ENCODE results near the gene ALCAM.
"Not testable (repeated sequence)": the region's sequence is repeated elsewhere in the genome, so short reads cannot be mapped to it uniquely, and the experiment has no call there.

Gene ALCAM

GRCh38 chr3:105594219-105594618, 227.5 kb downstream of the ALCAM start:
- H3K27ac ChIP-seq (ENCODE audit: low read depth, low read length) = no peak overlapping the region
- no peak overlapping the region for H3K4me3 ChIP-seq (ENCODE audit: low read depth, low read length)
- H3K9me3 ChIP-seq (ENCODE audit: control insufficient read depth, insufficient read depth, low read length) = no peaks in the 10 kb centered on the region
- no peak overlapping the region for H3K9ac ChIP-seq (ENCODE audit: low read depth, low read length)
- no peaks in the 10 kb centered on the region for H3K27me3 ChIP-seq (ENCODE audit: control insufficient read depth, insufficient read depth, low read length)
- H3K4me1 ChIP-seq (ENCODE audit: control insufficient read depth, insufficient read depth, low read length) = no peaks in the 10 kb centered on the region
- H3K36me3 ChIP-seq (ENCODE audit: control insufficient read depth, insufficient read depth, low read length) = no peaks in the 10 kb centered on the region

DNA sequence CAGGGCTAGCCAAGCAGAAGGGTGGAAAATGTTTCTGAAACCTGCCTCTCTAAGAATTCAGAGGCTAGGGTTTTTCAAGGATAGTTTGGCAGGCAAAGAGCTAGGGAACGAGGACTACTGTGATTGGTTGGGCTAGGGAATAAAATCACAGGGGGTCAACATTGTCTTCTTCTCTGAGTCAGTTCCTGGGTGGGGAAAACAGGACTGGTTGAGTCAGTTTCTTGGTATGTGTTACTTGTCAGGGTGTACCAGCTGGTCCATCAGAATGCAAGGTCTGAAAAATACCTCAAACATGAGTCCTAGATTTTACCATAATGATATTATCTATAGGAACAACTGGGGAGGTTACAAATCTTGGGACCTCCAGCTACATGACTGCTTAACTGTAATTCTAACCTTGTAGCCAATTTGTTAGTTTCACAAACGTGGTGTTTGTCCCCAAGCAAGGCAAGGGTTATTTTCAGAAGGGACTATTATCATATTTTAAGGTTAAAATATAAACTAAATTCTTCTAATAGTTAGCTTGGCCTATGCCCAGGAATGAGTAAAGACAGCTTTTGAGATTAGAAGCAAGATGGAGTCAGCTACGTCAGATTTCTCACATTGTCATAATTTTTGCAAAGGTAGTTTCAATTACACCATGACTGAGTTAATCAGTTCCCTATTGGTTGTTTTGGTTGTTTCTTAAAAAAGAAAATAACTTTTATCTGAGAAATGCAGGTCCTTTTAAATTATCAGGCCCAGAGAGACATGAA, 231.5 kb downstream of the ALCAM start:
- H3K4me3 ChIP-seq (ENCODE audit: low read depth, low read length) = no peak overlapping the region

GRCh38 chr3:105599350-105599749, 232.6 kb downstream of the ALCAM start:
- Histone ChIP-seq H3K4me3 (ENCODE audit: low read depth, low read length) (no peak overlapping the region), H3K4me1 (ENCODE audit: control insufficient read depth, insufficient read depth, low read length) (no peaks in the 10 kb centered on the region), H3K9ac (ENCODE audit: low read depth, low read length) (no peak overlapping the region), H3K9me3 (ENCODE audit: control insufficient read depth, insufficient read depth, low read length) (no peaks in the 10 kb centered on the region), H3K27ac (ENCODE audit: low read depth, low read length) (no peak overlapping the region), H3K36me3 (ENCODE audit: control insufficient read depth, insufficient read depth, low read length) (no peaks in the 10 kb centered on the region), H3K27me3 (ENCODE audit: control insufficient read depth, insufficient read depth, low read length) (no peaks in the 10 kb centered on the region)

More for the DNA sequence above, 231.5 kb downstream of the ALCAM start:
- H3K36me3 ChIP-seq (ENCODE audit: control insufficient read depth, insufficient read depth, low read length) = no peaks in the 10 kb centered on the region
- H3K9me3 ChIP-seq (ENCODE audit: control insufficient read depth, insufficient read depth, low read length) = no peaks in the 10 kb centered on the region
- no peak overlapping the region for H3K27ac ChIP-seq (ENCODE audit: low read depth, low read length)
- H3K4me1 ChIP-seq (ENCODE audit: control insufficient read depth, insufficient read depth, low read length) = no peaks in the 10 kb centered on the region
- H3K9ac ChIP-seq (ENCODE audit: low read depth, low read length) = no peak overlapping the region
- H3K27me3 ChIP-seq (ENCODE audit: control insufficient read depth, insufficient read depth, low read length) = no peaks in the 10 kb centered on the region

DNA sequence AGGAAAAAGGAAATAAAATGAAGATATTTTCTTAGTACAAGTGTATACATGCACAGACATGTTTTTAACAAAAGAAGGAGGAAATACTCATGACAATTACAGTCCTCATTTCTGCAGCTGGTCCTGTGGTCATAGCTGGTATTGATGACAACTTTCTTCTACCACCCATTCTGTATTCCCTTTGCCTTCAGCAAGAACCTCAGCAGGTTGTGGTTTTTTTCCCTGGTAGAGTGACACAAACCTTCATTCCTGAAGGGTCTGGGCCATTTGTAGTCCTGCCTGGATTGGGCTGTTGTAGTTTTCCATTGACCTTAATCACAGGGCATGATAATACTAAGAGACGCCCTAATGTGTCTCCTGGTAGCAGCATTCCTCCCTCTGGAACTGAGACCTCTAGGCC, 235.0 kb downstream of the ALCAM start:
- not testable (repeated sequence) for H3K9ac ChIP-seq (ENCODE audit: low read depth, low read length); H3K36me3 ChIP-seq (ENCODE audit: control insufficient read depth, insufficient read depth, low read length); H3K9me3 ChIP-seq (ENCODE audit: control insufficient read depth, insufficient read depth, low read length); H3K4me3 ChIP-seq (ENCODE audit: low read depth, low read length); H3K27ac ChIP-seq (ENCODE audit: low read depth, low read length); H3K27me3 ChIP-seq (ENCODE audit: control insufficient read depth, insufficient read depth, low read length); H3K4me1 ChIP-seq (ENCODE audit: control insufficient read depth, insufficient read depth, low read length)

- H3K36me3 ChIP-seq (ENCODE audit: control insufficient read depth, insufficient read depth, low read length); H3K27ac ChIP-seq (ENCODE audit: low read depth, low read length); H3K27me3 ChIP-seq (ENCODE audit: control insufficient read depth, insufficient read depth, low read length); H3K9me3 ChIP-seq (ENCODE audit: control insufficient read depth, insufficient read depth, low read length); H3K9ac ChIP-seq (ENCODE audit: low read depth, low read length); H3K4me3 ChIP-seq (ENCODE audit: low read depth, low read length); H3K4me1 ChIP-seq (ENCODE audit: control insufficient read depth, insufficient read depth, low read length): not testable (repeated sequence)
These were observed 235.6 kb downstream of the ALCAM start for GRCh38 chr3:105602286-105602685.

DNA sequence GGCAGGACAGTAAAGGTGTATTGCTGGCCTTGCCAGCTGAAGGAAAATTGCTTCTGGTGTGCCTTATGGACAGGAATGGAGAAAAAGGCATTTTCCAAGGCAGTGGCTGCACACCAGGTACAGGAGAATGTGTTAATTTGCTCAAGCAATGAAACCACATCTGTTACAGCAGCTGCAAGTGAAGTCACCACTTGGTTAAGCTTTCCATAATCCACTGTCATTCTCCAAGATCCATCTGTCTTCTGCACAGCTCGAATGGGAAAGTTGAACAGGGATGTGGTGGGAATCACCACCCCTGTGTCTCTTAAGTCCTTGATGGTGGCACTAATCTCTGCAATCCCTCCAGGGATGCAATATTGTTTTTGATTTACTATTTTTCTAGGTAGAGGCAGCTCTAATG, 236.8 kb downstream of the ALCAM start:
- not testable (repeated sequence) for H3K9me3 ChIP-seq (ENCODE audit: control insufficient read depth, insufficient read depth, low read length); H3K9ac ChIP-seq (ENCODE audit: low read depth, low read length); H3K4me3 ChIP-seq (ENCODE audit: low read depth, low read length); H3K36me3 ChIP-seq (ENCODE audit: control insufficient read depth, insufficient read depth, low read length); H3K4me1 ChIP-seq (ENCODE audit: control insufficient read depth, insufficient read depth, low read length); H3K27ac ChIP-seq (ENCODE audit: low read depth, low read length); H3K27me3 ChIP-seq (ENCODE audit: control insufficient read depth, insufficient read depth, low read length)

DNA sequence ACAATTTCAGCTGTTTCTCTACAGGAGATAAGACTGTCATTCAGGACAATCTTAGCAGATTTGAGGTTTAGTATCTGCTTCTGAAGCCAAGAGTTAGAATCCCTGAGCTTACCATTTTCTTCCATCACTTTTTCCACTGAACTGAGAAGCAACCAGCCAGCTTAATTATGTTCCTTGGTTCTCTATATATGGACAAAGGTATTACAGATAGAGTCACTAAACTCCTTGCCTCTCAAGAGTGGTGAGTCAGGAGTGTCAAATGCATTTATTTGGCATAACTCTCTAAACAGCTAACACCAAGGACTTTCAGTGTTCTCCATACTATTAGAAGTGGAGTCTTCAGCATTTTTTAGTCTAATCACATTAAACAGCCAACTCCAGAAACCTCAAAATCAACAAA, 239.3 kb downstream of the ALCAM start:
- no peak overlapping the region for H3K27ac ChIP-seq (ENCODE audit: low read depth, low read length)
- no peaks in the 10 kb centered on the region for H3K4me1 ChIP-seq (ENCODE audit: control insufficient read depth, insufficient read depth, low read length)
- H3K36me3 ChIP-seq (ENCODE audit: control insufficient read depth, insufficient read depth, low read length) = no peaks in the 10 kb centered on the region
- H3K9me3 ChIP-seq (ENCODE audit: control insufficient read depth, insufficient read depth, low read length) = no peaks in the 10 kb centered on the region
- H3K9ac ChIP-seq (ENCODE audit: low read depth, low read length) = no peak overlapping the region
- no peaks in the 10 kb centered on the region for H3K27me3 ChIP-seq (ENCODE audit: control insufficient read depth, insufficient read depth, low read length)
- H3K4me3 ChIP-seq (ENCODE audit: low read depth, low read length) = no peak overlapping the region

DNA sequence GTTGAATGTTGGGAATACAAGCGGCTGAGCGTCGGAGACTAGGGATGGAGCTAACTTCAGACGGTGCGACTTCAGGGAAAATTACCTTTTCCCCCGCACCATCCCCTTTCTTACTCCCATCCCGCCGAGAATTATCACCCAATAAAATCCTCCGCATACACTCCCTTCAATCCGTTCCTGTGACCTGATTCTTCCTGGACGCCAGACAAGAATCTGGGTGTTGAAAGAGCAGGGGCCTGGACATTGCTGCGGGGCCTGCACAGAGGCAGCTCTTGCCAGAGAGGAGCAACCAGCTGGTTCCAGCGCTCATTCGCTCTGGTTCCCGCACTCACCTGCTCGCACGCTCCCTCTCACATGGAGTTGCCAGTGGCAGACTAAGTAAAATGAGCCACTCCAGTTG, 241.9 kb downstream of the ALCAM start:
- Histone ChIP-seq H3K4me1 (ENCODE audit: control insufficient read depth, insufficient read depth, low read length) (peaks cover 20% of the 10 kb centered on the region), H3K9me3 (ENCODE audit: control insufficient read depth, insufficient read depth, low read length) (no peaks in the 10 kb centered on the region), H3K4me3 (ENCODE audit: low read depth, low read length) (peak overlapping the region; percentile 68), H3K27me3 (ENCODE audit: control insufficient read depth, insufficient read depth, low read length) (no peaks in the 10 kb centered on the region), H3K27ac (ENCODE audit: low read depth, low read length) (no peak overlapping the region), H3K36me3 (ENCODE audit: control insufficient read depth, insufficient read depth, low read length) (no peaks in the 10 kb centered on the region), H3K9ac (ENCODE audit: low read depth, low read length) (no peak overlapping the region)

DNA sequence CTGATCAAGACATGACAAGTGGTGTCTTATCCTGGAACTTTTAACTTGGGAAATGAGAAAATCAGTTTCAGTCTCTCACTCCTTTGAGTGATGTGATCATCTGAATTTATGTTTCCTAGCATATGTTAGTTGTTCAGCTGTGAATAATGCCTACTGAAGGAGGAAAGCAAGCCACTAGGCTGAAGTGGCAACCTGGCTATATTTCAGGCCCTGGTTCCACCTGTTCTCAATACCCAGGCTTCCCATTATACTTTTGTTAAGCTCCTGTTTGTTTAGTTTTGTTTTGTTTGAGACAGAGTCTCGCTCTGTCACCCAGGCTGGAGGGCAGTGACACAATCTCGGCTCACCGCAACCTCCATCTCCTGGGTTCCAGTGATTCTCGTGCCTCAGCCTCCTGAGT, 243.8 kb downstream of the ALCAM start:
- Histone ChIP-seq H3K27me3 (ENCODE audit: control insufficient read depth, insufficient read depth, low read length) (no peaks in the 10 kb centered on the region), H3K4me1 (ENCODE audit: control insufficient read depth, insufficient read depth, low read length) (peaks cover 20% of the 10 kb centered on the region), H3K4me3 (ENCODE audit: low read depth, low read length) (no peak overlapping the region), H3K9me3 (ENCODE audit: control insufficient read depth, insufficient read depth, low read length) (no peaks in the 10 kb centered on the region), H3K9ac (ENCODE audit: low read depth, low read length) (no peak overlapping the region), H3K36me3 (ENCODE audit: control insufficient read depth, insufficient read depth, low read length) (no peaks in the 10 kb centered on the region), H3K27ac (ENCODE audit: low read depth, low read length) (no peak overlapping the region)

- no peaks in the 10 kb centered on the region for H3K27me3 ChIP-seq (ENCODE audit: control insufficient read depth, insufficient read depth, low read length)
- no peak overlapping the region for H3K9ac ChIP-seq (ENCODE audit: low read depth, low read length)
- H3K9me3 ChIP-seq (ENCODE audit: control insufficient read depth, insufficient read depth, low read length) = no peaks in the 10 kb centered on the region
- H3K4me3 ChIP-seq (ENCODE audit: low read depth, low read length) = no peak overlapping the region
- no peaks in the 10 kb centered on the region for H3K36me3 ChIP-seq (ENCODE audit: control insufficient read depth, insufficient read depth, low read length)
- no peak overlapping the region for H3K27ac ChIP-seq (ENCODE audit: low read depth, low read length)
- peaks cover 20% of the 10 kb centered on the region for H3K4me1 ChIP-seq (ENCODE audit: control insufficient read depth, insufficient read depth, low read length)
These were observed 244.8 kb downstream of the ALCAM start for GRCh38 chr3:105611304-105612192.

DNA sequence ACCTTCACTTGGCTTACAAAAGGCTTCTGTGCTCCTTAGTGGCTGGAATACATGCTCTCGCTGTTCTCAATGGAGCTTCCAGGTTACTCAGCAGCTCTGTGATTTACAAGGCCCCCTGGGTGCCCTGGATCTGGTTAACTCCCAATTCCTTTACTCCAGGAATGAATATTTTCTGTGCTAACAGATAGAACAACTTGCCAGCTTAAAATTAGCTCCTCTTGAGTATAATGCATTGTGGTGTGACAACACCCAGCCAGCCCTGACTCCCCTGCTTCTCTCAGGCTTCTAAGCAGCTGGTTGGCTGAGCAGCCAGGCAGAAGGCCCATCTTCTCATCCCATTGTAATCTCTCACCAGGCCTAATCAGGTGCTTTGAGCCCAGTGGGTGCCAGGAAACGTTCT, 246.4 kb downstream of the ALCAM start:
- Histone ChIP-seq H3K9ac (ENCODE audit: low read depth, low read length) (no peak overlapping the region), H3K4me1 (ENCODE audit: control insufficient read depth, insufficient read depth, low read length) (peaks cover 20% of the 10 kb centered on the region), H3K4me3 (ENCODE audit: low read depth, low read length) (no peak overlapping the region), H3K27me3 (ENCODE audit: control insufficient read depth, insufficient read depth, low read length) (no peaks in the 10 kb centered on the region), H3K27ac (ENCODE audit: low read depth, low read length) (no peak overlapping the region), H3K9me3 (ENCODE audit: control insufficient read depth, insufficient read depth, low read length) (no peaks in the 10 kb centered on the region), H3K36me3 (ENCODE audit: control insufficient read depth, insufficient read depth, low read length) (no peaks in the 10 kb centered on the region)
